CD4-positive, alpha-beta T cell treated with Interleukin-15 for 1 hour (primary cell): ENCODE results near the gene RANBP17.
"Not testable (repeated sequence)": the region's sequence is repeated elsewhere in the genome, so short reads cannot be mapped to it uniquely, and the experiment has no call there.

Experiments used
- DNase-seq: peaks from one replicate; pipeline ENCODE4 v3.0.0-alpha.2; 2020

The RANBP17 gene

GRCh38 chr5:170870390-170870789 lies 8.6 kb downstream of the RANBP17 start:
- not testable (repeated sequence) for DNase-seq

GRCh38 chr5:170874017-170874416 lies 12.2 kb downstream of the RANBP17 start:
- no peak for DNase-seq

- no peak for DNase-seq
Measured at GRCh38 chr5:170875811-170876210, 14.0 kb downstream of the RANBP17 start.

GRCh38 chr5:170880084-170880483 lies 18.3 kb downstream of the RANBP17 start:
- DNase-seq: no peak

GRCh38 chr5:170882345-170882744 lies 20.5 kb downstream of the RANBP17 start:
- no peak for DNase-seq

GRCh38 chr5:170885256-170885655 lies 23.4 kb downstream of the RANBP17 start:
- no peak for DNase-seq

- DNase-seq: no peak
Measured at GRCh38 chr5:170885809-170886208, 24.0 kb downstream of the RANBP17 start.

- no peak for DNase-seq
Measured at GRCh38 chr5:170886210-170886894, 24.5 kb downstream of the RANBP17 start.

- no peak for DNase-seq
Measured at GRCh38 chr5:170892196-170892595, 30.4 kb downstream of the RANBP17 start.

GRCh38 chr5:170894665-170895064 lies 32.8 kb downstream of the RANBP17 start:
- no peak for DNase-seq

- no peak for DNase-seq
Measured at GRCh38 chr5:170896779-170897178, 35.0 kb downstream of the RANBP17 start.

- DNase-seq: no peak
Measured at GRCh38 chr5:170903075-170903474, 41.3 kb downstream of the RANBP17 start.

GRCh38 chr5:170907758-170908157 lies 45.9 kb downstream of the RANBP17 start:
- no peak for DNase-seq

- DNase-seq: no peak
Measured at GRCh38 chr5:170913573-170913972, 51.8 kb downstream of the RANBP17 start.

- no peak for DNase-seq
Measured at GRCh38 chr5:170917113-170917512, 55.3 kb downstream of the RANBP17 start.

- DNase-seq: no peak
Measured at GRCh38 chr5:170920196-170920595, 58.4 kb downstream of the RANBP17 start.

- not testable (repeated sequence) for DNase-seq
Measured at GRCh38 chr5:170922331-170922730, 60.5 kb downstream of the RANBP17 start.

GRCh38 chr5:170923910-170924620 lies 62.2 kb downstream of the RANBP17 start:
- no peak for DNase-seq

- not testable (repeated sequence) for DNase-seq
Measured at GRCh38 chr5:170935534-170936218, 73.9 kb downstream of the RANBP17 start.

GRCh38 chr5:170937072-170937471 lies 75.3 kb downstream of the RANBP17 start:
- DNase-seq: no peak

GRCh38 chr5:170937914-170938313 lies 76.1 kb downstream of the RANBP17 start:
- no peak for DNase-seq

GRCh38 chr5:170939178-170939577 lies 77.4 kb downstream of the RANBP17 start:
- no peak for DNase-seq

- DNase-seq: no peak
Measured at GRCh38 chr5:170941788-170942187, 80.0 kb downstream of the RANBP17 start.

GRCh38 chr5:170945275-170945674 lies 83.5 kb downstream of the RANBP17 start:
- no peak for DNase-seq
